NCI-H446 treated with DMSO at 0.1 percent for 48 hours (cell line): ENCODE measurements around the gene CACHD1.
"Not testable (repeated sequence)": the region's sequence is repeated elsewhere in the genome, so short reads cannot be mapped to it uniquely, and the experiment has no call there.

Experiments used
- DNase-seq: peaks from one replicate; lab custom pipeline; 2025; lab: John Stamatoyannopoulos, UW

CACHD1 gene

DNA sequence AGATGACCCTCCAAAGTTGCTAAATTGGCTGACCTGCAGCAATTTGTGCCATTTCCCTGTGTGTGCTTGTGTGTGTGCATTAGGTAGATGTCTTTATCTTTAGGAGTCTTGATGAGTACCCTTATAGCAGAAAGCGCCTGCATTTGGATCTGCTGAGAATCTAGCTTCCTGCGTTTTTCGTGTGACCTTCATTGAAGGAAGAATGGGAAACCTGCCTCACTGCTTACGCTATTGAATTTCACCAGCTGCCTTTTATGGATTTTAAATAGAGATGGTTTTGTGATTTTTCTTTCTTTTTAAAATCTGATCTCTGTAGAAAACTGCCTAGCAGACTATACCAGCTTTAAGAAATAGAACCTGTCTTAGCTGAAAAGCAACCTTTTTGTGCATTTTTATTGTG is 124.5 kb downstream of the CACHD1 start:
- DNase-seq: no peak

DNA sequence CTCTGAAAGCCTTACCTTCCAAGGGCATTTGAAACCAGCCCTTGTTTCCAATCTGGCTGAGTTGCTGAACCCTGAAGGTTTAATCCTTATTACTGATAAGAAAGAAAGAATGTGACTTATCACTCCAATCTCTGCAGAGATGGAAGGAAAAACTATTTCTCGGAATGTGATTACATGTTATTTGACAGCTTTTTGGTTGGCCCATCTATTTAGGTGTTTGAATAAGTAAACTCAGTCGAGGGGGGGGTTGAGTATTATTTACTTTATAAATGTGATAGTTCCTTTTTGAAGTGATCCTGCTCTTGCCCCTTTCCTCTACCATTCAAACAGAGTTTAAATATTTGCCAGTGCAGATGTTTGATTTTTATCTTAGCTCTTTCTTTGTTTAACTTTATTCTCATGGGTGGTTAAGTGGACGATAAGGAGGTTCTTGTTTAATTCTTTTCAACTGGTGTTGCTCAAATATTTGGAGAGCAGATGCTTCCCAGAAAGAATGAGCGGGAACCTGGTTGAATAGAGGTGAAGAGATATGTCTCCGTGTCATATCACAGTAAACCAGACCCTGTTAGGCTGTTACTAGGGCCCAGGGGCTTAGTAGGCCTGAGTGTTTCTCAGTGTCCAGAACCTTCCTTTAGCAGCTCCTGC is 126.1 kb downstream of the CACHD1 start:
- DNase-seq: no peak

DNA sequence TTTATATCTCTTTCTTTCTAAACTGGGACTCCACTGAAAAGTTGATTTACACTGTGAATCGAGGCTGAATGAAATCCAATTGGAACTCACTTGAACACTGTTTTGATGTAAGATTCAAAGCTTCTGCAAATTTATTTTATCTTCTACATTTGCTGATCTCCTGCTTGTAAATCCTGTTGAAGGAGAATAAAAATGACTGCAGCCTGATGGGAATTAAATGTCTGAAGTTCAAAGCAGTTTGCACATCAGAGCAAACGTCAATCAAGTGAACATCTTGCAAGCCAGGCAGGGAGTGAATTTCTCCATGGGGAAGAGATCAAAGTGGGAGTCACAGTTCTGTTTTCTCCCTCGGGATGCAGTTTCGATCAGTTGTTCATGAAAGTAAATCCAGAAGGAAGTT is 127.2 kb downstream of the CACHD1 start:
- DNase-seq: no peak

DNA sequence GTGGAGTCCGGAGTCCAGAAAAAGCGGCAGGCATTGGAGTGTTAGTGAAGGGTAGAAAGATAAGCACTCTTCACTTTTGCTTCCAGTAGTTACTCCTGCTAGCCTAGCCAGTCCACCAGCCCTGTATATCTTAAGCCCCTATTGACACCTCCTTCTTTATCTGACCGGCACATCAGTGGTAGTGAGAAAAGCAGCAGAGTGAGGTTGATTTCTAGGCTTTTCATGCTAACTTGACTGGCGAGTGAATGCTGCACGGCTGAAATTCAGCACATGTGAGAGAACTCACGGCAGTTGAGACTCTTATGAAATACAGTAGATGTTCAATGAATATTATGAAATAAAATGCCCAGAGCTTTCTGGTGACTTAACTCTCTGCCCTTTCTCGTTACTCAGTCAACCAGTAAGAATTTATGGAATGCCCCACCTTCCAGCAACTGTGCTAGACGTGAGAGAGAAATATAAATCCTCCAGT is 128.2 kb downstream of the CACHD1 start:
- DNase-seq: no peak

DNA sequence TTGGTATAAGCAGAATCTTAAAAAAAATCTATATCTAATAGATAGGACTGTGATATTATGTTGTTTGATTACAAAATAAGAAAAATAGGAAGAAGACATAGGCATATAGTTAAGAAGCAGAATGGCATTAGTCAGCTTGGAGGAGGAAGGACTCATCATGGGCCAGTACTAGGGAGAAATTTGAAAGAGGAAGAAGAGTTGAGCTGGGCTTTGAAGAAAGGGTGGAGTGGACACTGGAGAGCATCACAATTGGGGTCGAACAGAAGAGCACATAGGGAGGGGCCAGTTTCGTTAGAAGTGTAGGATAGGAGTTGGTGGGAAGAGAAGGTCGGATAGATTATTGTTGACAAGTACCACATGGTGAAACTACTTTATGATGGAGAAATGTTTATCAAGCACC is 129.3 kb downstream of the CACHD1 start:
- DNase-seq: no peak

DNA sequence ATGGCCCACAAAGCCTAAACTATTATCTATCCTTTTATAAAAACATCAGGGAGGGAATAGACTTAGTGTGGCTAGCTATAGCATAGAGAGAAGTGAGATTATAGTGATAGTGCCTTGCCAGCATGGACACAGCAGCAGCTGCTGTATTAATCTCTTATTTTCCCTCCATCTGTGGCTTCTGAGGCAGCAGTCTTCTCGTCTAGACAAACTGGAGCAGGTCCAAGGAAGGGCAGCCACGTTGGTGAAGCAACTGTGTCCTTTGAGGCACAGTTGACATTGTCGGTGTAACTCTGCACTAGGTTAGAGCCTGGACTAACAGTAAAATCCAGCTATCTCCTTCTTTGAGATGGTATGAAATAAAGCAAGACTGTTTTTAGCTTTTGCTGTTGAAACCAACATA is 131.3 kb downstream of the CACHD1 start:
- peak; percentile 21 for DNase-seq

DNA sequence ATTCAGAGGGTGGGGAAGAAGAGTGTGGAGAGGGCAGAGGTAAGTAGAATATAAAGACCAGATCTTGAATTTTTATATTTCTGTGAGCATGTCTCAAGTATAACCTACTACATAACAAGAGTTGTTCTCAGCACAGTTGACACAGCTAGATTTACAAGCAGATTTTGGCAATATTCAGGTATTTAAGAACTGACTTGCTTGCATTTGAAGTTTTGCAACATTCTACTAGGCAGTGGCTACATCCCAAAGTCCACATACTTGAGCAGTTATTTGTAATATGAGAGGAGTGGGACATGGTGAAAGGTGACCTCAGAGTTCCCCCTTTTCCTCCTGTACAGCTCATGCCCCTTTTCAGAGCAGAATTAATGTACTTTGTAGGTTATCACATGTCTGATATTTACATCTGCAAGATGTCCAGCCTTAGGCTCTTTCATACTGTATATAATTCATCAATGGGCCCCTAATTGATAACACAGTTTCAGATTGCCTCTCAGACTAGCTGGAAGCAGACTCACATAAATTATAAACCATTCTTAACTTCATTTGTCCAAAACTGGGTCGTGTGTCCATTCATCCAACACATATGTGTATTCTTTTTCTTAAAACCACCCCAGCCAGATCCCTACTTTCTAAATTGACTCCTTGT is 138.2 kb downstream of the CACHD1 start:
- DNase-seq: no peak

DNA sequence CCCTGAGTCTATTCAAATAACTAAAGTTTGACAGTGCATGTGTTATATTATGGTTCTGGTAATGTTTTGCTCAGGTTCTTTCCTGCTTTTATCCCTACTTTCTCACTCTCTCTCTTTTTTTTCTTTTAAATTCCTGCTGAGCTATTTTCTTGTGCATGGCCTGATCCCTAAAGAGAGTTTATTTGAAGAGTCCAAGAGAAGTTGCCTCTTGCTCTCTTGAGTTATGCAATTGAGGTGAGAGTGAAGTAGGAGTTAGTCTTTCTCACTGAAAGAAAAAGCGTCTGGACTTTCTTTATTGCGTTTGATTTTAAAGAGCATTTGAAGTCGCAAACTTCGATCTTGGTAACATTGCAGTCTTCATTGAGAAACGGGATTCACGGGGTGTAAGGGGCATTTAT is 138.7 kb downstream of the CACHD1 start:
- DNase-seq: no peak

DNA sequence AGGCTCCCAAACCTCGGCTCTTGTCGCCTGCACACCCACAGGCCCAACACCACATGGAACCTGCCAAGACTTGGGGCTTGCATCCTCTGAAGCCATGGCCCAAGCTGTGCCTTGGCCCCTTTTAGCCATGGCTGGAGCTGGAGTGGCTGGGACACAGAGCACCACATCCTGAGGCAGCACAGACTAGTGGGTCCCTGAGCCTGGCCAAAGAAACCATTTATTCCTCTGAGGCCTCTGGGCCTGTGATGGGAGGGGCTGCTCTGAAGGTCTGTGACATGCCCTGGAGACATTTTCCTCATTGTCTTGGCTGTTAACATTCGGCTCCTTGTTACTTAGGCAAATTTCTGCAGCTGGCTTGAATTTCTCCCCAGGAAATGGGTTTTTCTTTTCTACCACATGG is 141.0 kb downstream of the CACHD1 start:
- DNase-seq: not testable (repeated sequence)

DNA sequence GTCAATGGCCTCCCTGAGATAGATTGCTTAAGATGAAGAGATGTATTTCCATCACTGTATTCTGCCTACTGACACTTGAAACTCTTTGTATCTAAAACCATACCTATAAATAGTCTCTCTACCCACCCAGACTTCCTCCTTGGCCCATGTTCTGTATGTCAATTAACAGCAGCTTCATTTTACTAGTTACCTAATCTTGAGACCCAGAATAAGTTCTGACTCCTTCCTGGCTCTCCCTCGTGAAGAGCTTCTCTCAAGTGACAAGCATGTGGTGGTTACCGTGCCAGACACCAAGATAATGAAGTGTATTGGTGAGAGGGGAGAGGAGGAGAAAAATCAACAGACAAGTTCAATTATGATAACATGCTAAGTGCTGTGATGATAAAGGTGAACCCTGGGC is 146.1 kb downstream of the CACHD1 start:
- DNase-seq: no peak

DNA sequence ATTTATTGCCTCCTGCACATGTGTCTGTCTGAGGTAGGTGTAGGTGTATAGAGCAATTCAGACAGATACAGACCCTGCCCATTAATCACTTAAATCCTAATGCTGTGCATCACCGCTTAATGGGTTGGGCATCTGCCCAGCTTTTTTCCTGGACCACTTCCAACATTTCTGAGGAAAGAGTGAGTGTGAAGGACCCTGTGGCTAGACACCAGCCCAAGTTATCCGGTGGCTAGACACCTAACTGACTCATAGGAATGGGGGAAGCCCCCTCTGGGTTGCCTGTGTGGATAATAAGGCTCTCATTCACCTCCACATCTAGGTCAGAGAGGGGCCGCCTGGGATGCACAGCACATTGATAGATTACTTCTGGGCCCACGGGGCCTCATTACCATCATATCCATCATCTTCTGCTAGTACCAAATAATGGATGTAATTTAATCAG is 153.8 kb downstream of the CACHD1 start:
- DNase-seq: no peak

DNA sequence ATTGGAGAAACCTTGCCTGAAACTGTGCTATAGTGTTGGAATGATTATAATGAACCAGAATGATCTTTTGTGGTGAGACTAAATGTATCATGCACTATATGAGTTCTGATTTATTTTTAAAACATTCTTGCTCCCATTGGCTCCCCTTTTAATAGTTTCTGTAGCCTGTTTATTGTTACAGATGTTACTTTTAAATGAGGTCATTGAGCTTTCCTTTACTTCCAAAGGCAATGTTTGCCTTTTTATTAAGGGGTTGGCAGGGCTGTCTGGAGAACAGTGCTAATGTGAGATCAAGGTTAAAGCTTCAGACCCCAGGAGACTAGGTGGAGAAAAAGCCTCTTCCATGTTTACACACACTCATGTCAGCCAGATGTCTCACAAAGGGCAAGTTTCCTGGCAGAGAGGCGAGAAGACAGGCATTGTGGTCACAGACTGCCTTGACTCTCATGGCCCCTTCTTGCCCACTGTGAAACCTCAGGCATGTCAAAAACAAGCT is 154.3 kb downstream of the CACHD1 start:
- DNase-seq: no peak

DNA sequence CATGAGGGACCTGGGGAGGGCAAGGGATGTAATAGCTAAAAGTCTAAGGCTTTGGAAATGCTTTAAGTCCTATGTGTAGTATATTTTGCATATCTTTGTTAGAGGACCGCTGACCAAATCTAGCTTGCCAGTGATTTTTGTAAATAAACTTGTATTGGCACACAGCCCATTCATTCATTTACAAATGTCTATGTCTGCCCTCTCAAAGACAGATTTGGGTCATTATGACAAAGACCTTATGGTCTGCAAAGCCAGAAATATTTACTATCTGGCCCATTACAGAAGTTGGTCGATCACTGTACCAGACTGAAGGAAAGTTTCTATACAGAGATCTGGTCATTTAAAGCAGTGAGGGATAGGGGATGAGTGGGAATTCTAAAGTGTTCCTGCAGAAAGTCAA is 154.9 kb downstream of the CACHD1 start:
- no peak for DNase-seq

DNA sequence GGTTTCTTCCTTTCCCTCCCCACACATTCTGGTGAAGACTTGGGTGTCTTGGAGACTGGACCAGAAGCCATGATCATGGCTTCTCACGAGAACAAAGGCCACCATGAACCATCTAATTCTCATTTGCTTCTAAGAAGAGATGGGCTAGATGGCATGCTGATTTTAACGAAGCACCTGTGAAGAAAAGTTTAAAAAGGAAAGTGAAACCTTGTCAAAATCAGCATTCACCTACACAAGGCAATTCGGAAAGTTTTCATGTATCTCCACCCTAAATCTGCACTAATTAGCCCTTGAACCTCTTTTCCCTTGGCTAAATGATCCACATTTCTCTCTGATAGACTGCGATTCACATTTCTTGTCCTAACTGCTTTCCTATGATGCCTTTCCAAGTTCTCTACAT is 160.7 kb downstream of the CACHD1 start:
- no peak for DNase-seq

DNA sequence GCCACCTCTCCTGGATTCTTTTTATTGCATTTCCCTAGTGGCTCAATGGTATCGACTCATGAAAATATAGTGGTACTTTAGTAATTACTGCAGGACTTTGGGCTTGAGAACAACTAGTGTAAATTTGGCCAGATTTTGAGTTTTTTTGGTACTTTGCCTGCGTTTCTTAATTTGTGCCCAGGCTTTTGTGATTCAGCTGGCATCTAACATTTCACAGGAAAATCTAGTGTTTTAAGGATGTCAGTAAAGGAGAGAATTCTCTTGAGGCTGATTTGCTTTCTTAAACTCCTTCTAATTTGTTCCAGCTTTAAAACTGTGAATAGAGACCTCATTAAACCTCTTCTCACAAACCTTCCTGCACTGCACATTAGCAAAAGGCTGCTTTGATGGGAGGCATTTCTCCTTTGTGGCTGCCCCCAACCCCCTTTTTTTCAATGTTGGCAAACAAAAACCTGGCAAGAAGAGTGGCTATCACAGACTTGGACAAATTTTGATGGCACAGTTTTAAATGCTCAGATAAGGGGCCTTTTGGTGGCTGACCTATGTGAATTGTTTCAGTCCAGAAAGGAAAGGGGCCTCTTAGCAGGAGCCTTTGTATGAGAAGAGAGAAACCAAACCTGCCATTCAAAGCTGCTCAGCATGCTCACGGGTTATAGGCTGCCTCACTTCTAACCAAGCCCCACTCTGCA is 161.6 kb downstream of the CACHD1 start:
- no peak for DNase-seq

DNA sequence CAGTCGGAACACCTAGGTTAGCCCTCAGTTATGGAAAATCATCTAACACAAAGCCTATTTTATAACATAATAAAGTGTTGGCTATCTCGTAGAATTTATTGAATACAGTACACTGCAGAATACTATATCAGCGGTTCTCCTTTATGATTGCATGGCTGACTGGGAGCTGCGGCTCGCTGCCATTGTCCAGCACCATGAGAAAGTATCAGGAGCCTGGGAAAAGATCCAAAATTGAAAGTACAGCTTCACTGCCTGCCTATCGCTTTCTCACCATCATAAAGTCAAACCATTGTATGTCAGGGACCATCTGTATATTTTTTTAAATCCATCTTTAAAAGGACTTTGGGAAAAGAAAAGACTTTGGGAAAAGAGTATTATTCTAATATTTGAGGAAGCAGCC is 163.0 kb downstream of the CACHD1 start:
- no peak for DNase-seq

DNA sequence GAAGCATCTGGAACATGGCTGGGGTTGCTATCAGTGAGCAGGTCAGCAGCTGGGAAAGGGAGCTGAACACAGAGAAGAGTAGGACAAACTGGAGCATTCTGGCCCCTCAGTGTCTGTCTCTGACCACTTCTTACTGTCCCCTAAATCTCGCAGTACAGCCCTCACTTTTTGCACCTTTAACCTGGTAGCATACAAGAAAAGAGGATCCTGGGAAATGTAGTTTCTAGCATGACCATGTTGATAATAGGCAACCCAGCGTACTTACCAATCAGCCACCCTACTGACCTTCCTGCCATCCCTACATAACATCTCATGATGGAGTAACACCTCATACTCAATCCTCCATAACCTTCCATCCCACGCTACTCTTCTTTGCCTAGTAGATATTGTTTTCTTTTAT is 175.8 kb downstream of the CACHD1 start:
- no peak for DNase-seq

DNA sequence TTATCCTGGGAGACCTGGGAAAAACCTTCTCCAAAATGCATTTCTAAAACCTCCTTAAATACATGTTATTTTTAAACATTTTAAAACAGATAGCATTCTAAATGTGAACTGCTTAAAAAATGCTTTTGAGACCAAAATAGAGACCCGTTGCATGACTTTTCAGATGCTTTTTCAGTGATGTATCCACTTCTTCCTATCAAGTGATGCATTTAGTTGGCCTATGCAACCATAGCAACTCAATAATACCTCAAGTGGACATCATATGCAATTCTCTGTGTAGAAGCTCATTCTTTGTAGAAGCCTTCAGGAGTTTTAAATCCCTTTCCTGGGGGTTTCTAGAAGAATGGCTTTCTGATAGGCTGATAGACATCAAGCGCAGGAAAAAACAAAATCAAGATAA is 180.5 kb downstream of the CACHD1 start:
- no peak for DNase-seq

DNA sequence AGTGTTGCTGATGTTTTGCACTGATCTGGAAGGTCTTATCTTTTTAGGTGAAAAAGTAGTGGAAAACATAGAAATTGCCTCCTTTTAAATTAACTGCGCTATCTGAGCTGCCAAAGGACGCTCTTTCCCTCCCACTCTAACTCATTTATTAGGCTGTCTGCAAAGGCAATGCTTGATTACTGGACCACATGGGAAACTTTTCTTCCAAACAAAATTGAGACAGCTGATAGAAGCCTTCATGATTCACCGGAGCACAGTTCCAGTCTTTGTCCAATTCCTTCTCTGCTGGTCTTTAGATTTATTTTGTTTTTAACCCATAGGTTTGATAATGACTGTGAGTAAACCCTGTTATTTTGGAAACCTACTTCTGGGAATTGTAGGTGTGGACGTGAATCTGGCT is 181.9 kb downstream of the CACHD1 start:
- no peak for DNase-seq

DNA sequence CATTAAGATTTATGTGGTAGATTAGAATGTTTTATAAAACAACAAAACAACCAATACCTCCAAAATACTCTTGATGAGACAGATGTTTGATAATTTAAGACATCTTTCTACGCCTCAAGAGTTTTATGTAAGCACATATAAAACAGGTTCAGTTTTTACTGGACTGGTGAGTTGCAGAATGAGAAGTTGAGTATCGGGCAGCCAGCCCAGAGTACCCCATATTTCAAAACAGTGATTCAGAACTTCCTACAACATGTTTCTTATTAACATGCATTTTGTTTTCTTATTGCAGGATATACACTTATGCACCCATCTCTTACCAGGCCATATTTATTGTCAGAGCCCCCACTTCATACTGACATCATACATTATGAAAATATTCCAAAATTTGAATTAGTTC is 183.5 kb downstream of the CACHD1 start:
- no peak for DNase-seq

DNA sequence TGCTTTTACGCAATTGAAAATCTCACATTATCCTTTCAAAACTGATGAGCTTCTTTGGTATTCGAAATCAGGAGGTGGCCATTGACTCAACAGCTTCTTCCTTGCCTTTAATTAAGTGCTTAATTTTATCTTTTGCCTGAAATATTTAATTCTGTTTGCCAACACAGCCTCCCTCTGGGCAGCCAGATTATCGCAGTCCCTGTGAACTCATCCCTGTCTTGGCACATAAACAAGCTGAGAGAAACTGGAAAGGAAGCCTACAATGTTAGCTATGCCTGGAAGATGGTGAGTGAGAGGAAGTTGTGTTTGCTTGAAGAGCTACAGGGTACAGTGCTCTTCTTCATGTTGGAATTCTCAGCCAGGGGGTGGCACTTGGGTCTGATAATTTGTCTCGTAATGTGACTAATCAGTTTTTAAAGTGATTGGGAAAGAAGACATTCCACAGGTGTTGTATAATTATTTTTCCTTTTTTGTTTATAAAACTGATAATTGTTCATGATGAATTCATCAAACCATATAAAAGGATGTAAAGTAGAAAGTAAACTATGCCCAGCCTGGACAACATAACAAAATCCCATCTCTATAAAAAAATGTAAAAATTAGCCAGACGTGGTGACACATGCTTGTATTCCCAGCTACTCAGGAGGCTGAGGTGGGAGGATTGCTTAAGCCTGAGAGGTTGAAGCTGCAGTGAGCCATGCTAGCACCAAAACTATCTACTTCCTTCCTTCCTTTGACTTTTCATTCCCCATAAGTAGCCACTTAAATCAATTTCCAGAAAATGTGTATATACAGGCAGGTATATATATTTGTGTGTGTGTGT is 184.8 kb downstream of the CACHD1 start:
- no peak for DNase-seq

DNA sequence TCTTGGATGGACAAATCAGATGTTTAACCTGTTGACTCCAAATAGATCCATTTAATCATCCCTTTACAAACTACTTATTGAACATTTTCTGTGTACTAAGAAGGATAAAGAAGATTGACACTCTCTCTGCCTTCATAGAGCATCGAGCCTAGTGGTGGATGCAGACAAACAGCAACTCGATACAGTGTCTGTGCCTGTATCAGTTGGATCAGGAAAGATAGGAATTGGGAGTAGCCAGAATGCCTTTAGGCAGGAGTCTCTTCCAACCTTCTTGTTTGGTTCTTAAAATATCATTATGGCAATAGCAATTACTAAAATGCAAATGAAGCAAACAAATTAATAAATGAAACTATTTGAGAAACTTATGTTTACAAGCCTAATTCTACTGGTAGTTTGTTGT is 185.9 kb downstream of the CACHD1 start:
- DNase-seq: no peak
